ENCODE results near the gene YWHAG. TPM values are rescaled to one million over a fixed set of nuclear protein-coding genes. Genes with fewer than 3 reads are reported as not detected.

The YWHAG gene
- total and polyA plus RNA-seq, 9 of the 15 experiments (the other 6 are each of a cell fraction or from before 2014, with no cell fraction given) = 30.4 to 246 (median 94.5) TPM

DNA sequence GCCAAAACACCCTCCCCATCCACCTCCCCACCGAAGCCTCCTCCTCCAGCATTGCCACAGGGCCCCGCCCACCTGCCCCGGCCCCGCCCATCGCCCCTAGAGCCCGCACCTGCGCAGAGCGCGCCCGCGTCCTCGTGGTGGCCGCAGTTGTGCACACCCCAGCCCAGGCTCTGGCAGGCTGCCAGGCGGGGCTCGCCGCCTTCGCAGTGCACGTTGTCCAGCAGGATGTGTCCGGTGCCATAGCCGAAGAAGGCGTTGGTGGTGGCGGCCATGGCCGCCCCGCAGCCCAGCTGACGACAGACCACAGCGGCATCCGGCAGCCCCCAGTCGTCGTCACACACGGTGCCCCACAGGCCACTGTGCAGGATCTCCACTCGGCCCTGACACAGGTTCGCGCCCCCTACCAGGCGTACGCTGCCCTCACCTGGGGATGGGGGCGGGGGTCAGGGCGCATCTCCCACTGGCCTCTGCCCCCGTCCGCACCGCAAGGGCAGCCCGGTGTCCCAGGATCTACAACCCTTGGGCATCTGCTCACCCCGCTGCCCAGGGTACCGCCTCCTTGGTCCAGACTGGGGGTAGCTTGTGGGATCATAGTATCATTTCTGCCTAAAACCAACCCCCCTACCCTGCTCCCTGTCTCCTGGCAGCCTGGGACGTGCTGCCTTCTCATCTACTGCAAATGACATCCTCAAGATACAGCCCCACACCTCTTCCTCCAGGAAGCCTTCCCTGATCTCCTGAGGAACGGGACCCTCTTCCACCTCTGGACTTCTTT is 38.8 kb upstream of the YWHAG start (continued):
- TF ChIP-seq TAF15 (IDR thresholded peaks at IDR 0.05; ENCODE audit: low read depth, low read length) (no peak), CCAR2 (IDR thresholded peaks at IDR 0.05; ENCODE audit: low read depth, low read length) (no peak), CBX3 (IDR thresholded peaks at IDR 0.05; ENCODE audit: borderline replicate concordance in 1 of 2, low read length in 2 of 2) (peak in 1 of 2 experiments; percentile 92; a peak in 1 of 3 replicates), TCF7 (IDR thresholded peaks at IDR 0.05; ENCODE audit: borderline replicate concordance) (no peak), ZNF224 (CRISPR knock-in tag; IDR thresholded peaks at IDR 0.05) (no peak), ILK (tag; IDR thresholded peaks at IDR 0.05; ENCODE audit: borderline replicate concordance, low read depth) (no peak), RFX1 (IDR thresholded peaks at IDR 0.05) (no peak), JUN (IDR thresholded peaks at IDR 0.05; ENCODE audit: borderline replicate concordance, low read depth, low read length) (no peak; the same call in 1 of the 2 replicates), JUN (CRISPR knock-in tag; IDR thresholded peaks at IDR 0.05; ENCODE audit: borderline replicate concordance) (peak; percentile 87; the same call in 1 of the 2 replicates), DMBX1 (CRISPR knock-in tag; IDR thresholded peaks at IDR 0.05; ENCODE audit: borderline replicate concordance) (peak; percentile 75), SP1 (CRISPR knock-in tag; IDR thresholded peaks at IDR 0.05) (peak; percentile 37; the same call in 1 of the 2 replicates), HDGF (IDR thresholded peaks at IDR 0.05) (peak; percentile 96), PPARD (CRISPR knock-in tag; IDR thresholded peaks at IDR 0.05) (no peak), NCOA6 (IDR thresholded peaks at IDR 0.05) (no peak), ELF1 (tag; IDR thresholded peaks at IDR 0.05) (no peak), HSF4 (CRISPR knock-in tag; IDR thresholded peaks at IDR 0.05; ENCODE audit: borderline replicate concordance) (no peak), PYGO2 (tag; IDR thresholded peaks at IDR 0.05) (no peak), ZNF197 (CRISPR knock-in tag; IDR thresholded peaks at IDR 0.05; ENCODE audit: low read depth) (no peak), KDM1A (IDR thresholded peaks at IDR 0.05) (peak; percentile 90 to 93), RFX5 (IDR thresholded peaks at IDR 0.05; ENCODE audit: low read depth, low read length) (no peak)
- TF ChIP-seq, protein P1, sequence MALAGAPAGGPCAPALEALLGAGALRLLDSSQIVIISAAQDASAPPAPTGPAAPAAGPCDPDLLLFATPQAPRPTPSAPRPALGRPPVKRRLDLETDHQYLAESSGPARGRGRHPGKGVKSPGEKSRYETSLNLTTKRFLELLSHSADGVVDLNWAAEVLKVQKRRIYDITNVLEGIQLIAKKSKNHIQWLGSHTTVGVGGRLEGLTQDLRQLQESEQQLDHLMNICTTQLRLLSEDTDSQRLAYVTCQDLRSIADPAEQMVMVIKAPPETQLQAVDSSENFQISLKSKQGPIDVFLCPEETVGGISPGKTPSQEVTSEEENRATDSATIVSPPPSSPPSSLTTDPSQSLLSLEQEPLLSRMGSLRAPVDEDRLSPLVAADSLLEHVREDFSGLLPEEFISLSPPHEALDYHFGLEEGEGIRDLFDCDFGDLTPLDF (CRISPR knock-in tag; IDR thresholded peaks at IDR 0.05) = peak; percentile 71; the same call in 1 of the 2 replicates
- TF ChIP-seq, protein P2, sequence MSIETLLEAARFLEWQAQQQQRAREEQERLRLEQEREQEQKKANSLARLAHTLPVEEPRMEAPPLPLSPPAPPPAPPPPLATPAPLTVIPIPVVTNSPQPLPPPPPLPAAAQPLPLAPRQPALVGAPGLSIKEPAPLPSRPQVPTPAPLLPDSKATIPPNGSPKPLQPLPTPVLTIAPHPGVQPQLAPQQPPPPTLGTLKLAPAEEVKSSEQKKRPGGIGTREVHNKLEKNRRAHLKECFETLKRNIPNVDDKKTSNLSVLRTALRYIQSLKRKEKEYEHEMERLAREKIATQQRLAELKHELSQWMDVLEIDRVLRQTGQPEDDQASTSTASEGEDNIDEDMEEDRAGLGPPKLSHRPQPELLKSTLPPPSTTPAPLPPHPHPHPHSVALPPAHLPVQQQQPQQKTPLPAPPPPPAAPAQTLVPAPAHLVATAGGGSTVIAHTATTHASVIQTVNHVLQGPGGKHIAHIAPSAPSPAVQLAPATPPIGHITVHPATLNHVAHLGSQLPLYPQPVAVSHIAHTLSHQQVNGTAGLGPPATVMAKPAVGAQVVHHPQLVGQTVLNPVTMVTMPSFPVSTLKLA (conservative IDR thresholded peaks at IDR 0.05) = peak; percentile 95 to 97
- TF ChIP-seq, protein P3, sequence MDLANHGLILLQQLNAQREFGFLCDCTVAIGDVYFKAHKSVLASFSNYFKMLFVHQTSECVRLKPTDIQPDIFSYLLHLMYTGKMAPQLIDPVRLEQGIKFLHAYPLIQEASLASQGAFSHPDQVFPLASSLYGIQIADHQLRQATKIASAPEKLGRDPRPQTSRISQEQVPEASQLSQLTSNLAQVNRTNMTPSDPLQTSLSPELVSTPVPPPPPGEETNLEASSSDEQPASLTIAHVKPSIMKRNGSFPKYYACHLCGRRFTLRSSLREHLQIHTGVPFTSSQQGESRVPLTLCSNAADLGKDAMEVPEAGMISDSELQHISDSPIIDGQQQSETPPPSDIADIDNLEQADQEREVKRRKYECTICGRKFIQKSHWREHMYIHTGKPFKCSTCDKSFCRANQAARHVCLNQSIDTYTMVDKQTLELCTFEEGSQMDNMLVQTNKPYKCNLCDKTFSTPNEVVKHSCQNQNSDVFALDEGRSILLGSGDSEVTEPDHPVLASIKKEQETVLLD (IDR thresholded peaks at IDR 0.05) = peak; percentile 66; the same call in 1 of the 2 replicates
- TF ChIP-seq, protein P4, sequence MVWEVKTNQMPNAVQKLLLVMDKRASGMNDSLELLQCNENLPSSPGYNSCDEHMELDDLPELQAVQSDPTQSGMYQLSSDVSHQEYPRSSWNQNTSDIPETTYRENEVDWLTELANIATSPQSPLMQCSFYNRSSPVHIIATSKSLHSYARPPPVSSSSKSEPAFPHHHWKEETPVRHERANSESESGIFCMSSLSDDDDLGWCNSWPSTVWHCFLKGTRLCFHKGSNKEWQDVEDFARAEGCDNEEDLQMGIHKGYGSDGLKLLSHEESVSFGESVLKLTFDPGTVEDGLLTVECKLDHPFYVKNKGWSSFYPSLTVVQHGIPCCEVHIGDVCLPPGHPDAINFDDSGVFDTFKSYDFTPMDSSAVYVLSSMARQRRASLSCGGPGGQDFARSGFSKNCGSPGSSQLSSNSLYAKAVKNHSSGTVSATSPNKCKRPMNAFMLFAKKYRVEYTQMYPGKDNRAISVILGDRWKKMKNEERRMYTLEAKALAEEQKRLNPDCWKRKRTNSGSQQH (CRISPR knock-in tag; IDR thresholded peaks at IDR 0.05) = no peak
